Keratinocyte (primary cell): ENCODE data around the gene INAFM1.

Experiments used
- CTCF ChIP-seq, 3 experiments: IDR thresholded peaks in 1 of 3; conservative IDR thresholded peaks in 1 of 3; optimal IDR thresholded peaks in 1 of 3; 2 replicates in 2 of 3; 3 replicates in 1 of 3; pipeline versions ENCODE3 to v1.5.1; 2011; ENCODE audit warnings: low read length in 3 of 3, mild to moderate bottlenecking in 3 of 3, moderate library complexity in 2 of 3, control low read depth in 1 of 3, inconsistent platforms in 1 of 3; ENCODE audit not compliant: insufficient read depth in 2 of 3; ENCODE audit errors: extremely low read depth in 1 of 3
- EZH2 ChIP-seq: IDR thresholded peaks from one replicate; pipeline ENCODE4 v1.6.1; 2012; ENCODE audit warnings: inconsistent platforms, mild to moderate bottlenecking, low read length, moderate library complexity

GRCh38 chr19:47272448-47273312 is 2.0 kb upstream of the INAFM1 start:
- TF ChIP-seq CTCF (optimal IDR thresholded peaks at IDR 0.05 in 1 of 3, IDR thresholded peaks at IDR 0.05 in 1 of 3, conservative IDR thresholded peaks at IDR 0.05 in 1 of 3; ENCODE audit: extremely low read depth in 1 of 3, insufficient read depth in 2 of 3, low read length in 3 of 3) = no peak
- no peak for TF ChIP-seq EZH2
